HEK293 (cell line): ENCODE measurements around the gene CLIC4.
A peak's percentile ranks its signal among the peaks of the same experiment; 100 is the strongest.

Source experiments
- EGR2 ChIP-seq: fragments of 450-650 bp; formaldehyde crosslinking; IDR thresholded peaks from 2 replicates; pipeline ENCODE4 v1.5.1; 2016; ENCODE audit warnings: low read depth, missing biosample characterization, missing genetic modification characterization
- ELK4 ChIP-seq: IDR thresholded peaks from 2 replicates; pipeline ENCODE4 v1.6.1; 2011; ENCODE audit warnings: mild to moderate bottlenecking, low read depth, low read length, borderline replicate concordance
- GLI2 ChIP-seq: fragments of 450-650 bp; formaldehyde crosslinking; IDR thresholded peaks from 2 replicates; pipeline ENCODE4; 2017; ENCODE audit warnings: missing biosample characterization, missing genetic modification characterization, low read depth, borderline replicate concordance
- GLIS2 ChIP-seq: fragments of 450-650 bp; formaldehyde crosslinking; IDR thresholded peaks from 2 replicates; pipeline ENCODE4 v1.5.1; 2016; ENCODE audit warnings: missing biosample characterization, missing genetic modification characterization
- HOXC10 ChIP-seq: sonication (generic); formaldehyde crosslinking; IDR thresholded peaks from 2 replicates; pipeline ENCODE4 v1.8.1; 2023; ENCODE audit warnings: mild to moderate bottlenecking, missing genetic modification reagents
- KLF7 ChIP-seq: fragments of 450-650 bp; formaldehyde crosslinking; IDR thresholded peaks from 2 replicates; pipeline ENCODE4 v1.5.1; 2016; ENCODE audit warnings: missing biosample characterization, missing genetic modification characterization, borderline replicate concordance
- KLF8 ChIP-seq: fragments of 450-650 bp; formaldehyde crosslinking; IDR thresholded peaks from 2 replicates; pipeline ENCODE4 v1.5.1; 2016; ENCODE audit warnings: missing biosample characterization, missing genetic modification characterization
- PBX3 ChIP-seq: sonication (generic); formaldehyde crosslinking; IDR thresholded peaks from 2 replicates; pipeline ENCODE4 v1.8.1; 2022; ENCODE audit warnings: mild to moderate bottlenecking, moderate library complexity, missing genetic modification reagents
- PRDM6 ChIP-seq: fragments of 450-650 bp; formaldehyde crosslinking; IDR thresholded peaks from 2 replicates; pipeline ENCODE4 v1.5.1; 2017; ENCODE audit warnings: missing biosample characterization, missing genetic modification characterization
- SP2 ChIP-seq: fragments of 450-650 bp; formaldehyde crosslinking; IDR thresholded peaks from 2 replicates; pipeline ENCODE4 v1.5.1; 2016; ENCODE audit warnings: missing biosample characterization, missing genetic modification characterization
- ZBTB49 ChIP-seq: fragments of 450-650 bp; formaldehyde crosslinking; IDR thresholded peaks from 2 replicates; pipeline ENCODE4 v1.5.1; 2016; ENCODE audit warnings: missing biosample characterization, missing genetic modification characterization, low read depth
- ZBTB6 ChIP-seq: fragments of 450-650 bp; formaldehyde crosslinking; IDR thresholded peaks from 2 replicates; pipeline ENCODE4 v1.5.1; 2017; ENCODE audit warnings: missing biosample characterization, missing genetic modification characterization
- ZEB2 ChIP-seq: fragments of 450-650 bp; formaldehyde crosslinking; IDR thresholded peaks from 2 replicates; pipeline ENCODE4 v1.5.1; 2016; ENCODE audit warnings: missing biosample characterization, missing genetic modification characterization
- ZFP69B ChIP-seq: fragments of 450-650 bp; formaldehyde crosslinking; IDR thresholded peaks from 2 replicates; pipeline ENCODE4 v1.5.1; 2016; ENCODE audit warnings: missing biosample characterization, missing genetic modification characterization
- ZNF114 ChIP-seq: fragments of 450-650 bp; formaldehyde crosslinking; IDR thresholded peaks from 2 replicates; pipeline ENCODE4 v1.5.0; 2017; ENCODE audit warnings: missing biosample characterization, missing genetic modification characterization
- ZNF133 ChIP-seq: fragments of 450-650 bp; formaldehyde crosslinking; IDR thresholded peaks from 2 replicates; pipeline ENCODE4 v1.5.1; 2016; ENCODE audit warnings: missing biosample characterization, missing genetic modification characterization
- ZNF155 ChIP-seq: fragments of 450-650 bp; formaldehyde crosslinking; IDR thresholded peaks from 2 replicates; pipeline ENCODE4 v1.5.1; 2016; ENCODE audit warnings: missing biosample characterization, missing genetic modification characterization
- ZNF302 ChIP-seq: fragments of 450-650 bp; formaldehyde crosslinking; IDR thresholded peaks from 2 replicates; pipeline ENCODE4 v1.5.1; 2016; ENCODE audit warnings: missing biosample characterization, missing genetic modification characterization, low read depth
- ZNF341 ChIP-seq: fragments of 450-650 bp; formaldehyde crosslinking; IDR thresholded peaks from 2 replicates; pipeline ENCODE4; 2016; ENCODE audit warnings: low read depth, missing biosample characterization, missing genetic modification characterization
- ZNF391 ChIP-seq: fragments of 450-650 bp; formaldehyde crosslinking; IDR thresholded peaks from 2 replicates; pipeline ENCODE4 v1.5.1; 2016; ENCODE audit warnings: low read depth, missing biosample characterization, missing genetic modification characterization, borderline replicate concordance
- ZNF529 ChIP-seq: fragments of 450-650 bp; formaldehyde crosslinking; IDR thresholded peaks from 2 replicates; pipeline ENCODE4 v1.5.1; 2017; ENCODE audit warnings: missing genetic modification characterization, missing biosample characterization; ENCODE audit not compliant: insufficient replicate concordance
- ZNF555 ChIP-seq: fragments of 450-650 bp; formaldehyde crosslinking; conservative IDR thresholded peaks from 2 replicates; pipeline ENCODE4 v1.5.1; 2017; ENCODE audit warnings: missing biosample characterization, mild to moderate bottlenecking, missing genetic modification characterization, inconsistent platforms
- ZNF558 ChIP-seq: fragments of 450-650 bp; formaldehyde crosslinking; IDR thresholded peaks from 2 replicates; pipeline ENCODE4 v1.5.1; 2016; ENCODE audit warnings: missing biosample characterization, missing genetic modification characterization
- ZNF621 ChIP-seq: fragments of 450-650 bp; formaldehyde crosslinking; IDR thresholded peaks from 2 replicates; pipeline ENCODE4 v1.5.1; 2017; ENCODE audit warnings: missing biosample characterization, missing genetic modification characterization
- ZNF629 ChIP-seq: fragments of 450-650 bp; formaldehyde crosslinking; IDR thresholded peaks from 2 replicates; pipeline ENCODE4 v1.5.1; 2017; ENCODE audit warnings: missing biosample characterization, missing genetic modification characterization
- ZNF76 ChIP-seq: fragments of 450-650 bp; formaldehyde crosslinking; IDR thresholded peaks from 2 replicates; pipeline ENCODE4; 2016; ENCODE audit warnings: low read depth, missing biosample characterization, missing genetic modification characterization, borderline replicate concordance
- ZSCAN5A ChIP-seq: fragments of 450-650 bp; formaldehyde crosslinking; IDR thresholded peaks from 2 replicates; pipeline ENCODE4 v1.5.1; 2016; ENCODE audit warnings: missing biosample characterization, missing genetic modification characterization
- TF ChIP-seq, protein P1 (sequence below): fragments of 450-650 bp; formaldehyde crosslinking; IDR thresholded peaks from 2 replicates; pipeline ENCODE4 v1.5.1; 2016; ENCODE audit warnings: missing biosample characterization, missing genetic modification characterization

CLIC4 gene

DNA sequence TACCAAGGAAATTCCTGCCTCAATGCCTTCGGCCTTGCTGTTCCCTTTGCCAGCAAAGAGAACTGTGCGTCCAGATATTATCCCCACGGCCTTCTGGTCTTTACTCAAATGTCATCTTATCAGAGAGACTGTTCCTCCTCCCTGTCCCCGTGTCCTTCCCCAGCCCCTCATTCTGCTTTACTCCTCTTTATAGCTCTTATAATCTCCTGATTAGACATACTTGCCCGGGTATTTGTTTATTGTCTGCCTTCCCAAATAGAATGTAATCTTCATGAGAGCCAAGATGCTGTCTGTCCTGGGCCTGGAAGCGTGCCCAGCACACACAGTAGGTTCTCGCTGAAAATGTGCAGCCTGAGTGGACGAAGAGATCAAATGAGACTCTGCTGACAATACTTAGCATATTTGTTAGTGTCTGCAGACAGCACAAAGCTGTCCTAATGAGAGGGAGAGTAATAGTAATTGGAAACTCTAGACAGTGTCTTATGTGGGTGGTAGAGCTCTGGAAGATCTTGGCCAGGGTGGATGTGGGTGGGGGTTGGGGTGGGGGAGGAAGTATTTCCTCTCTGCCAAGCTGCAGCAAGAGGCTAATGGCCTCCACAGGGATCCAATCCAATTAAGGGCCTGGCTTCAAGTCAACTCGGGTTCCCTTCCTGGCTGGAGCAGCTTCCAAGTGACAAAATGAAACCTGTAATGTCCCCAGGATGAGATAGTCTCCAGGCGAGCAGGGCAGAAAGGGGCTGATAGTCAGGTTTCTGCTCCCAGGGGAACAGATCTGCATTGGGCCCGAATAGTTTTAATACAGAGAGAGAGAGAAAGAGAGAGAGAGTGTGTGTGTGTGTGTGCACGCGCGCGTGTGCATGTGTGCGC is 9.5 kb upstream of the CLIC4 start (continued):
- TF ChIP-seq, protein P1, sequence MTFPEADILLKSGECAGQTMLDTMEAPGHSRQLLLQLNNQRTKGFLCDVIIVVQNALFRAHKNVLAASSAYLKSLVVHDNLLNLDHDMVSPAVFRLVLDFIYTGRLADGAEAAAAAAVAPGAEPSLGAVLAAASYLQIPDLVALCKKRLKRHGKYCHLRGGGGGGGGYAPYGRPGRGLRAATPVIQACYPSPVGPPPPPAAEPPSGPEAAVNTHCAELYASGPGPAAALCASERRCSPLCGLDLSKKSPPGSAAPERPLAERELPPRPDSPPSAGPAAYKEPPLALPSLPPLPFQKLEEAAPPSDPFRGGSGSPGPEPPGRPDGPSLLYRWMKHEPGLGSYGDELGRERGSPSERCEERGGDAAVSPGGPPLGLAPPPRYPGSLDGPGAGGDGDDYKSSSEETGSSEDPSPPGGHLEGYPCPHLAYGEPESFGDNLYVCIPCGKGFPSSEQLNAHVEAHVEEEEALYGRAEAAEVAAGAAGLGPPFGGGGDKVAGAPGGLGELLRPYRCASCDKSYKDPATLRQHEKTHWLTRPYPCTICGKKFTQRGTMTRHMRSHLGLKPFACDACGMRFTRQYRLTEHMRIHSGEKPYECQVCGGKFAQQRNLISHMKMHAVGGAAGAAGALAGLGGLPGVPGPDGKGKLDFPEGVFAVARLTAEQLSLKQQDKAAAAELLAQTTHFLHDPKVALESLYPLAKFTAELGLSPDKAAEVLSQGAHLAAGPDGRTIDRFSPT (tag by site-specific recombination) = no peak
- TF ChIP-seq ZBTB6 (tag by site-specific recombination) (peak; percentile 29; the same call in 1 of the 2 replicates), ZNF529 (tag by site-specific recombination) (no peak), ZNF155 (tag by site-specific recombination) (no peak), HOXC10 (no peak), ZNF629 (tag by site-specific recombination) (0 out of 2 replicates have a peak, but pooled peaks have one; percentile 30), ZNF558 (no peak), PBX3 (CRISPR knock-in tag) (no peak), ZSCAN5A (tag by site-specific recombination) (no peak), PRDM6 (tag by site-specific recombination) (peak; percentile 67), ZNF114 (no peak), ZBTB49 (tag by site-specific recombination) (no peak), ZNF302 (tag by site-specific recombination) (no peak), ZNF621 (tag by site-specific recombination) (no peak), ZEB2 (tag by site-specific recombination) (peak; percentile 26), ZNF555 (tag by site-specific recombination) (no peak), KLF7 (no peak), GLIS2 (no peak), GLI2 (no peak), ZNF391 (no peak; the same call in 1 of the 2 replicates), ZNF341 (peak; percentile 95), ELK4 (no peak), KLF8 (tag by site-specific recombination) (0 out of 2 replicates have a peak, but pooled peaks have one; percentile 11), EGR2 (tag by site-specific recombination) (peak; percentile 88), ZNF133 (tag by site-specific recombination) (no peak), SP2 (tag by site-specific recombination) (no peak), ZFP69B (tag by site-specific recombination) (no peak), ZNF76 (no peak)
